NOMO-1 treated with DMSO at 0.1 percent for 48 hours (cell line): ENCODE results near the gene CREBZF.

Experiments
- DNase-seq: peaks from one replicate; lab custom pipeline; 2025; ENCODE audit not compliant: unreplicated experiment; lab: John Stamatoyannopoulos, UW

Gene CREBZF

DNA sequence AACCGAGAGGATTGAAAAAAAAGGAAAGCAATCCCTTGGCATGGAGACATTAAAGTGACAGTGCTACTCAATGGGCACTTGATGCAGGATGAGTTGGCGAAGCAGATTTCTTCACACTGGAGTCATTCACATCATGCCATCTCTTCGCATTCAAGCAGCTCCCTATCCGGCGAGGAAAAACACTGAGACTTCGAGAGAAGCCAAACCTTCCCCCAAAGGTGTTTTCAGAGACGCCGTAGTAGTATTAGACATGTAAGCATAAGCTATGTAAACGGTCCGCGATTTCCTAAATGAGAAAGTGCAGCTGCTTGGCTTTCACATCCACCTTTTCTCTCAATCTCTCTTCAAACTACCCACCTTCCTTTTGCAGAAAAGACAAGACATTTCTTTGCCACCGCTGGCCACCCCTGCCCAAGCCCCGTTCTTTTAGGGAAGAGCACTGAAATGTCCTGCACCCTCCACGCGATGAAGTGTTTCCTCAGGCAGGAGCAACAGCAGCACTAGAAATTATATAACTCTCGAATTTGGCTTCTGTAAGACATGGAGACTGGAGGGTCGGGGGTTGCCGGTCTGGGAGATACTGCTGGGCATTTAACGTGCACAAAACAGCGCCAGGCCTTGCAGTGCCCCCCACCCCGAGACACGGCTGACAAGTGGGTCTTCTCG is 37.5 kb downstream of the CREBZF start, which contains the start of gene DLG2:
Gene DLG2, minus strand, starts transcription at position 13 of the 666 bp plus-strand sequence.
- DNase-seq, result peak; percentile 14

DNA sequence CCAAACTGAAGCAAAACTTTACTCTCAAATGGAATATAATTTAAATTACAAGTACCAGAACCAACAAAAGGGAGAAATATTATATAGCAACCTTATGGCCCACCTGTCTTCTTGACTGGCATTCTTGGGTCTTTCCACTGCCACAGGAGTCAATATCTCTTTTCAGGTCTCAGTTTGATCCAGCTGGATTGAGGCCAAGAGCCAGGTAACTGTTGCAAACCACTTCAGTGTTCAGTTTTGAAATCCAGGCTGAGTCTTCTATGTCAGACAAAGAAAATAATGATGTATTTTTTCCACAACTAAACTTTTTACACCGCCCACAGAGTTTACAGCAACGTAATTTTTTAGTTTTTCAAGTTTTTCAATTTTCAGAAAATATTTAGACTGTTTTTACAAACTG is 38.4 kb downstream of the CREBZF start:
- DNase-seq, result no peak

DNA sequence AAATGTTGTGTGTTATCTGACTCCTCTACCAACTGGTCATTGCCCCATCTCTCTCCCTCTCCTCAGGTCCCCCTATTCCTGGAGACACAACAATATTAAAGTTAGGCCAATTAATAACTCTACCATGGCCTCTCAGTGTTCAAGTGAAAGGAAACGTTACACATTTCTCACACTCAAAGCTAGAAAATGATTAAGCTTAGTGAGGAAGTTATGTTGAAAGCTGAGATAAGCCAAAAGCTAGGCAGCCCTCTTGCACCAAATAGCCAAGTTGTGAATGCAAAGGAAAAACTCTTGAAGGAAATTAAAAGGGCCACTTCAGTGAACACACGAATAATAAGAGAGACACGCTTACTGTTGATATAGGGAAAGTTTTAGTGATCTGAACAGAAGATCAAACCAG is 44.7 kb downstream of the CREBZF start:
- no peak for DNase-seq

DNA sequence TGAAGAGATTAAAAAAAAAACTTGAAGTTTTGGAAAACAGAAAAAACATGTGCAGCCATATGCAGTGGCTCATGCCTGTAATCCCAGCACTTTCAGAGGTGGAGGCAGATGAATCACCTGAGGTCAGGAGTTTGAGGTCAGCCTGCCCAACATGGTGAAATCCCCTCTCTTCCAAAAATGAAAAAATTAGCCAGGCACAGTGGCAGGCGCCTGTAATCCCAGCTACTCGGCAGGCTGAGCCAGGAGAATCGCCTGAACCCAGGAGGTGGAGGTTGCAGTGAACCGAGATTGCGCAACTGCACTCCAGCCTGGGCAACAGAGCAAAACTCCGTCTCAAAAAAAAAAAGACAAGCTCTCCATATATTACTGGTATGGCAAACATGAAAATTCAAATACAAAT is 45.4 kb downstream of the CREBZF start:
- no peak for DNase-seq

DNA sequence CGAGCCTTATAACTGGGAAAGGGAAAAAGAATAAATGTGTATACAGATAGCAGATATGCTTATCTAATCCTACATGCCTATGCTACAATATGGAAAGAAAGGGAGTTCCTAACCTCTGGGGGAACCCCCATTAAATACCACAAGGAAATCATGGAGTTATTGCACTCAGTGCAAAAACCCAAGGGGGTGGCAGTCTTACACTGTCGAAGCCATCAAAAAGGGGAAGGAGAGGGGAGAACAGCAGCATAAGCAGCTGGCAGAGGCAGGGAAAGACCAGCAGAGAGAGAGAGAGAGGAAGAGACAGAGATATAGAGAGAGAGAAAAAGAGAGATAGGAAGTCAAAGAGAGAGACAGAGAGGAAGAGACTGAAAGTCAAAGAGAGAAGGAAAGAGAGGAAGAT is 53.3 kb downstream of the CREBZF start:
- DNase-seq, result peak; percentile 3
